A549 (cell line): ENCODE results near the gene UVSSA. TPM values are rescaled to one million over a fixed set of nuclear protein-coding genes. Genes with fewer than 3 reads are reported as not detected.

ENCODE experiments used
- ATAC-seq, 2 experiments: fragments of 200-7000 bp in 1 of 2; fragments of >200 bp in 1 of 2; cut with Nextera tagmentation in 1 of 2; cut with Tn5 transposase in 1 of 2; 3 replicates each; pipeline versions ENCODE4 v1.8.0 to v1.9.1; 2018 to 2020; ENCODE audit warnings: mild to moderate bottlenecking in 1 of 2, moderate library complexity in 1 of 2
- CTCF ChIA-PET: fragments of 300-600 bp; sonication (Branson Sonifier 250); formaldehyde crosslinking; extraction: SDS; loops from one replicate; lab custom pipeline; 2021; ENCODE audit warnings: antibody characterized with exemption, inconsistent platforms; lab: Yijun Ruan, JAX
- POLR2A ChIA-PET: fragments of 350-600 bp; formaldehyde crosslinking; extraction: SDS; loops from one replicate; lab custom pipeline; 2021; ENCODE audit warnings: antibody characterized with exemption, inconsistent platforms; lab: Yijun Ruan, JAX
- DNase-seq, 2 experiments: peaks; one replicate each; pipeline versions ENCODE4 v3.0.0 to v3.0.0-alpha.2; 2011 to 2016; ENCODE audit warnings: low read depth in 1 of 2, low spot score in 1 of 2
- FAIRE-seq: peaks from 2 replicates; lab custom pipeline; 2011; peaks lifted over from hg19 to GRCh38; lab: Jason Lieb, UNC
- H3K27ac ChIP-seq, 2 experiments: fragments of >200 bp; sonication (Bioruptor Twin); formaldehyde crosslinking; 3 replicates each; pipeline ENCODE4 v1.5.1; 2016 to 2017
- H3K4me1 ChIP-seq: fragments of >200 bp; sonication (Bioruptor Twin); formaldehyde crosslinking; 3 replicates; pipeline ENCODE4 v1.6.1; 2016
- H3K4me2 ChIP-seq: fragments of >200 bp; sonication (Bioruptor Twin); formaldehyde crosslinking; 3 replicates; pipeline ENCODE4 v1.6.1; 2016
- H3K4me3 ChIP-seq: fragments of >200 bp; sonication (Bioruptor Twin); formaldehyde crosslinking; 3 replicates; pipeline ENCODE4 v1.5.1; 2016
- H3K9me3 ChIP-seq: fragments of >200 bp; sonication (Bioruptor Twin); formaldehyde crosslinking; 3 replicates; pipeline ENCODE4 v1.6.1; 2016
- BHLHE40 ChIP-seq: IDR thresholded peaks from 2 replicates; pipeline ENCODE4 v1.6.1; 2012; ENCODE audit warnings: low read depth, low read length, inconsistent platforms
- CHD2 ChIP-seq: fragments of 150-350 bp; IDR thresholded peaks from 2 replicates; pipeline ENCODE4 v1.6.1; 2014; ENCODE audit warnings: low read length; ENCODE audit not compliant: partially characterized antibody
- EHF ChIP-seq: fragments of 250-450 bp; sonication (Bioruptor Pico); IDR thresholded peaks from 2 replicates; pipeline ENCODE4 v1.5.0; 2020; ENCODE audit warnings: mild to moderate bottlenecking
- EHMT2 ChIP-seq: fragments of 200-600 bp; sonication (generic); IDR thresholded peaks from 2 replicates; pipeline ENCODE4 v1.6.1; 2016; ENCODE audit warnings: antibody characterized with exemption, low read depth, mild to moderate bottlenecking, moderate library complexity
- EP300 ChIP-seq, 2 experiments: fragments of >200 bp; sonication (Bioruptor Twin); formaldehyde crosslinking; IDR thresholded peaks; 2 replicates in 1 of 2; 3 replicates in 1 of 2; pipeline ENCODE4 v1.6.1; 2016 to 2017
- FOSL2 ChIP-seq, 2 experiments: fragments of 450-650 bp in 1 of 2; fragments of >200 bp in 1 of 2; sonication (Bioruptor Twin) in 1 of 2; formaldehyde crosslinking; IDR thresholded peaks; 2 replicates each; pipeline versions ENCODE4 v1.5.0 to v1.6.1; 2016 to 2020; ENCODE audit warnings: mild to moderate bottlenecking in 1 of 2, moderate library complexity in 1 of 2
- HDAC2 ChIP-seq: fragments of 200-600 bp; sonication (generic); IDR thresholded peaks from 2 replicates; pipeline ENCODE4 v1.6.1; 2016
- HEYL ChIP-seq: fragments of 250-450 bp; sonication (Bioruptor Pico); IDR thresholded peaks from 2 replicates; pipeline ENCODE4 v1.8.0; 2021; ENCODE audit warnings: mild to moderate bottlenecking, moderate library complexity
- MAFK ChIP-seq: fragments of 450-650 bp; IDR thresholded peaks from 2 replicates; pipeline ENCODE4 v1.6.1; 2014; ENCODE audit not compliant: partially characterized antibody
- NFE2L2 ChIP-seq: fragments of 150-350 bp; conservative IDR thresholded peaks from 2 replicates; pipeline ENCODE4 v1.6.1; 2014; ENCODE audit warnings: low read length
- SMC3 ChIP-seq: fragments of >200 bp; sonication (Bioruptor Twin); formaldehyde crosslinking; IDR thresholded peaks from 3 replicates; pipeline ENCODE4 v1.6.1; 2018; ENCODE audit warnings: inconsistent platforms
- SREBF2 ChIP-seq: fragments of 450-650 bp; IDR thresholded peaks from 2 replicates; pipeline ENCODE4 v1.6.1; 2014; ENCODE audit warnings: mild to moderate bottlenecking, moderate library complexity
- ZFP36 ChIP-seq: fragments of 450-650 bp; IDR thresholded peaks from 2 replicates; pipeline ENCODE4 v1.6.1; 2014; ENCODE audit warnings: borderline replicate concordance; ENCODE audit not compliant: partially characterized antibody
- ZNF302 ChIP-seq: fragments of 250-450 bp; sonication (Bioruptor Pico); IDR thresholded peaks from 2 replicates; pipeline ENCODE4 v1.9.0; 2021; ENCODE audit warnings: inconsistent platforms, mild to moderate bottlenecking, moderate library complexity
- ZSCAN20 ChIP-seq: fragments of 250-450 bp; sonication (Bioruptor Pico); IDR thresholded peaks from 2 replicates; pipeline ENCODE4 v1.8.0; 2022; ENCODE audit warnings: mild to moderate bottlenecking, moderate library complexity
- WGBS: methylation state at CpG from one replicate; pipeline ENCODE4 v1.1.6; 2017; ENCODE audit errors: missing lambda C conversion rate; 5-methylcytosine and 5-hydroxymethylcytosine counted together
- polyA plus RNA-seq, 4 experiments: library from polyadenylated mRNA; depleted of rRNA in 3 of 4; stranded (reverse); fragments of >200 nt; fragmentation: RNase III in 1 of 4; extraction: RNeasy Plus Mini Kit Qiagen cat#74134 plus additional on column Dnase treatment in 1 of 4; gene quantifications; 2 replicates in 3 of 4; 3 replicates in 1 of 4; pipeline ENCODE4 v1.2.3, GENCODE V29; 2011 to 2017
- TF ChIP-seq, protein P1 (sequence below): fragments of >200 bp; sonication (Bioruptor Twin); formaldehyde crosslinking; IDR thresholded peaks from 3 replicates; pipeline ENCODE4 v1.5.1; 2016
- TF ChIP-seq, protein P2 (sequence below): fragments of >200 bp; sonication (Bioruptor Twin); formaldehyde crosslinking; IDR thresholded peaks from 3 replicates; pipeline ENCODE4 v1.6.1; 2016
- TF ChIP-seq, protein P3 (sequence below): fragments of 250-450 bp; sonication (Bioruptor Pico); IDR thresholded peaks from 2 replicates; pipeline ENCODE4 v1.5.0; 2020; ENCODE audit warnings: low read depth, mild to moderate bottlenecking, moderate library complexity

UVSSA gene
- polyA plus RNA-seq, 2 of the 4 experiments (the other 2 are of a cell fraction), result 4.5 to 6.9 TPM

DNA sequence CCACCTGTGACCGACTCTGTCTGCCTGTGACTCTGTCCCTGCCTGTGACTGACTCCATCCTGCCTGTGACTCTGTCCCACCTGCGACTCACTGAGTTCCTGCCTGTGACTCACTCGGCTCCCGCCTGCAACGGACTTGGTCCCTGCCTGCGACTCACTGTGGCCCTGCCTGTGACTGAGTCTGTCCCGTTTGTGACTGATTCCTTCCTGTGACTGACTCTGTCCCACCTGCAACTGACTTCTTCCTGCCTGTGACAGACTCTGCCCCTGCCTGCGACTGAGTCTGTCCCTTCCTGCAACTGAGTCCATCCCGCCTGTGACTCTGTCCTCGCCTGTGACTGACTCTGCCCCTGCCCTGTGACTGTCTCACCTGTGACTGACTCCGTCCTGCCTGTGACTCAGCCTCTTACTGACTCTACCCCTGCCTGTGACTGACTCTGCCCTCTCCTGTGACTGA, 9.6 kb upstream of the UVSSA start (continued):
- TF ChIP-seq, protein P1, sequence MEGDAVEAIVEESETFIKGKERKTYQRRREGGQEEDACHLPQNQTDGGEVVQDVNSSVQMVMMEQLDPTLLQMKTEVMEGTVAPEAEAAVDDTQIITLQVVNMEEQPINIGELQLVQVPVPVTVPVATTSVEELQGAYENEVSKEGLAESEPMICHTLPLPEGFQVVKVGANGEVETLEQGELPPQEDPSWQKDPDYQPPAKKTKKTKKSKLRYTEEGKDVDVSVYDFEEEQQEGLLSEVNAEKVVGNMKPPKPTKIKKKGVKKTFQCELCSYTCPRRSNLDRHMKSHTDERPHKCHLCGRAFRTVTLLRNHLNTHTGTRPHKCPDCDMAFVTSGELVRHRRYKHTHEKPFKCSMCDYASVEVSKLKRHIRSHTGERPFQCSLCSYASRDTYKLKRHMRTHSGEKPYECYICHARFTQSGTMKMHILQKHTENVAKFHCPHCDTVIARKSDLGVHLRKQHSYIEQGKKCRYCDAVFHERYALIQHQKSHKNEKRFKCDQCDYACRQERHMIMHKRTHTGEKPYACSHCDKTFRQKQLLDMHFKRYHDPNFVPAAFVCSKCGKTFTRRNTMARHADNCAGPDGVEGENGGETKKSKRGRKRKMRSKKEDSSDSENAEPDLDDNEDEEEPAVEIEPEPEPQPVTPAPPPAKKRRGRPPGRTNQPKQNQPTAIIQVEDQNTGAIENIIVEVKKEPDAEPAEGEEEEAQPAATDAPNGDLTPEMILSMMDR, result no peak
- no peak for TF ChIP-seq ZFP36
- no peak for TF ChIP-seq EHF
- no peak for TF ChIP-seq SREBF2
- TF ChIP-seq, protein P2, sequence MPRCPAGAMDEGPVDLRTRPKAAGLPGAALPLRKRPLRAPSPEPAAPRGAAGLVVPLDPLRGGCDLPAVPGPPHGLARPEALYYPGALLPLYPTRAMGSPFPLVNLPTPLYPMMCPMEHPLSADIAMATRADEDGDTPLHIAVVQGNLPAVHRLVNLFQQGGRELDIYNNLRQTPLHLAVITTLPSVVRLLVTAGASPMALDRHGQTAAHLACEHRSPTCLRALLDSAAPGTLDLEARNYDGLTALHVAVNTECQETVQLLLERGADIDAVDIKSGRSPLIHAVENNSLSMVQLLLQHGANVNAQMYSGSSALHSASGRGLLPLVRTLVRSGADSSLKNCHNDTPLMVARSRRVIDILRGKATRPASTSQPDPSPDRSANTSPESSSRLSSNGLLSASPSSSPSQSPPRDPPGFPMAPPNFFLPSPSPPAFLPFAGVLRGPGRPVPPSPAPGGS, result no peak

- Histone ChIP-seq H3K27ac (no peak overlapping the region), H3K4me1 (no peaks in the 10 kb centered on the region), H3K9me3 (no peaks in the 10 kb centered on the region), H3K4me3 (no peak overlapping the region), H3K4me2 (no peak overlapping the region)
- 96% methylated on average over 13 of the region's 41 CpGs for whole genome bisulfite sequencing
- ATAC-seq (no peak), FAIRE-seq (no peak), DNase-seq (no peak)
- POLR2A ChIA-PET, result no interaction called here
- TF ChIP-seq FOSL2 (IDR thresholded peaks at IDR 0.05) (no peak), FOSL2 (CRISPR knock-in tag; IDR thresholded peaks at IDR 0.05) (no peak), NFE2L2 (no peak), EP300 (IDR thresholded peaks at IDR 0.05) (no peak), CHD2 (no peak), ZSCAN20 (CRISPR knock-in tag) (no peak), EHMT2 (no peak), HDAC2 (no peak), HEYL (CRISPR knock-in tag) (no peak), BHLHE40 (no peak), SMC3 (no peak), ZNF302 (CRISPR knock-in tag) (no peak), MAFK (no peak)
- TF ChIP-seq, protein P3, sequence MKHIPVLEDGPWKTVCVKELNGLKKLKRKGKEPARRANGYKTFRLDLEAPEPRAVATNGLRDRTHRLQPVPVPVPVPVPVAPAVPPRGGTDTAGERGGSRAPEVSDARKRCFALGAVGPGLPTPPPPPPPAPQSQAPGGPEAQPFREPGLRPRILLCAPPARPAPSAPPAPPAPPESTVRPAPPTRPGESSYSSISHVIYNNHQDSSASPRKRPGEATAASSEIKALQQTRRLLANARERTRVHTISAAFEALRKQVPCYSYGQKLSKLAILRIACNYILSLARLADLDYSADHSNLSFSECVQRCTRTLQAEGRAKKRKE, result no peak
- CTCF ChIA-PET, result no interaction called here
Observed at GRCh38 chr4:1337951-1338751, 8.9 kb upstream of the UVSSA start.

DNA sequence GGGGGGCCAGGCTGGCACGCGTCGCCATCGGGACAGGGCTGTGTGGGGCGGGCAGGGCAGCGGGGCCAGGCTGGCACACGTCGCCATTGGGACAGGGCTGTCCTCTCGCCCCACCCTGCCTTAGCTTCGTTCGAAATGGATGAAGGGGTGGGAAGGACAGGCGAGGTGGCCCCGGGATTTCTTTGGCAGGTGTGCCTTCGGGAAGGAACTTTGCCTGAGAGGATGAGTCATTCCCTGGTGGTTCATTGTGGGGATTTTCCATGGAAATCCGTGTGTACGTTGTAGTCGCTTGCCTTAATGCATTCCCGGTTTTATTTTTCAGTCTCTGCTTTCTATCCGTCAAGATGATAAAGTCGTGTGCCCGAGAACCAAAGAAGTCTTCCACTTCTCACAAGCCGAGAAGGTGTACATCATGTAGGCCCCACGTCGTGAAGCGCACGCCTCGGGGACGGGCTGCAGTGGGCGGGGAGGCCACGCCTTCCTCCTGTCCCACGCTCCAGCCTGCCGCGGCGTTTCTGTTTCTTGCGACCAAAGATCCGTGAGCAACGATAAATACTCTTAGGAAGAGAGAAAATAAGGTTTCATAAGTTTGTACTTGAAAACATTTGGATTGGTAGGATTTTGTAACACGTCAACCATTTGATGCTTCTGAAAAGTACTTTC, 8.1 kb upstream of the UVSSA start:
- no peak overlapping the region for H3K27ac ChIP-seq
- no peak for FAIRE-seq
- POLR2A ChIA-PET, result no interaction called here
- no peaks in the 10 kb centered on the region for H3K9me3 ChIP-seq
- TF ChIP-seq EHMT2, result no peak
- H3K4me2 ChIP-seq, result no peak overlapping the region
- no peak for ATAC-seq
- WGBS, result 87% methylated on average over 32 of the region's 38 CpGs
- DNase-seq, result no peak
- H3K4me3 ChIP-seq, result no peak overlapping the region
- H3K4me1 ChIP-seq, result no peaks in the 10 kb centered on the region
- CTCF ChIA-PET, result no interaction called here
